ENCODE data around the gene LCMT1. TPM values are rescaled to one million over a fixed set of nuclear protein-coding genes. Genes with fewer than 3 reads are reported as not detected.
"Not testable (repeated sequence)": the region's sequence is repeated elsewhere in the genome, so short reads cannot be mapped to it uniquely, and the experiment has no call there.

Gene LCMT1
- total RNA-seq, 1 experiment from 2014 or later = 46.8 TPM

DNA sequence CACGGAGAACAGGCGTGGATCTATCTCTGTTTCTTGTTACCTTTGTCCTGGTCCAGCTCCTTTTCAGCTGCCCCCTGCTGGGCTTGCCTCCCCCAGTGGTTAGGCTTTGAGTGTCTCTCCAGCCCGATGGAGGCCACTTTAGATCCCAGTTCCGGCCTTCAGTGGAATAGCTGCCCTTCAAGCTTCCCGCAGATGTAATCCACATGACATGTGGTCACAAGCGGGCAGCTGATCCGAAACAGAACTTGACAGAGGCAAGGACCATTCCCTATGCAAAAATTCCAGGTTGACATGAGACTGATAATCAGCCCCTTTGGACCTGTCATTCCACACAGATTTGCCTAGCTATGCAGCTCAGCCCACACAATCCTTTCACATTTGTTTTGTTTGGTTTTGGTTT, 64.6 kb downstream of the LCMT1 start:
- intact Hi-C loops (cut with micrococcal nuclease; ENCODE audit: unreplicated experiment) = no loop called here
- Mint-ChIP-seq H3K36me3 (ENCODE audit: insufficient read depth, unreplicated experiment) (peaks cover 17% of the 10 kb centered on the region), H3K4me1 (ENCODE audit: low read depth, unreplicated experiment) (no peaks in the 10 kb centered on the region), H3K9me3 (ENCODE audit: low read depth, unreplicated experiment) (no peaks in the 10 kb centered on the region), H3K27me3 (ENCODE audit: unreplicated experiment) (no peaks in the 10 kb centered on the region), H3K4me3 (ENCODE audit: low read depth, unreplicated experiment) (no peak overlapping the region), H3K27ac (ENCODE audit: unreplicated experiment) (no peak overlapping the region)
- no TSS peak for BruUV-seq (replicated peaks)
- no peak for TF ChIP-seq CTCF (IDR thresholded peaks at IDR 0.05; ENCODE audit: unreplicated experiment)
- CTCF ChIA-PET = no interaction called here
- DNase-seq = peak; percentile 13

- TF ChIP-seq CTCF (IDR thresholded peaks at IDR 0.05; ENCODE audit: unreplicated experiment) = no peak
- intact Hi-C loops (cut with micrococcal nuclease; ENCODE audit: unreplicated experiment) = no loop called here
- no peaks in the 10 kb centered on the region for H3K4me1 Mint-ChIP-seq (ENCODE audit: low read depth, unreplicated experiment)
- no peaks in the 10 kb centered on the region for H3K9me3 Mint-ChIP-seq (ENCODE audit: low read depth, unreplicated experiment)
- H3K4me3 Mint-ChIP-seq (ENCODE audit: low read depth, unreplicated experiment) = no peak overlapping the region
- CTCF ChIA-PET = no interaction called here
- DNase-seq = no peak
- no peak overlapping the region for H3K27ac Mint-ChIP-seq (ENCODE audit: unreplicated experiment)
- peaks cover 11% of the 10 kb centered on the region for H3K36me3 Mint-ChIP-seq (ENCODE audit: insufficient read depth, unreplicated experiment)
- BruUV-seq (replicated peaks) = no TSS peak
- H3K27me3 Mint-ChIP-seq (ENCODE audit: unreplicated experiment) = no peaks in the 10 kb centered on the region
Measured at GRCh38 chr16:25177512-25177830, 65.9 kb downstream of the LCMT1 start.

DNA sequence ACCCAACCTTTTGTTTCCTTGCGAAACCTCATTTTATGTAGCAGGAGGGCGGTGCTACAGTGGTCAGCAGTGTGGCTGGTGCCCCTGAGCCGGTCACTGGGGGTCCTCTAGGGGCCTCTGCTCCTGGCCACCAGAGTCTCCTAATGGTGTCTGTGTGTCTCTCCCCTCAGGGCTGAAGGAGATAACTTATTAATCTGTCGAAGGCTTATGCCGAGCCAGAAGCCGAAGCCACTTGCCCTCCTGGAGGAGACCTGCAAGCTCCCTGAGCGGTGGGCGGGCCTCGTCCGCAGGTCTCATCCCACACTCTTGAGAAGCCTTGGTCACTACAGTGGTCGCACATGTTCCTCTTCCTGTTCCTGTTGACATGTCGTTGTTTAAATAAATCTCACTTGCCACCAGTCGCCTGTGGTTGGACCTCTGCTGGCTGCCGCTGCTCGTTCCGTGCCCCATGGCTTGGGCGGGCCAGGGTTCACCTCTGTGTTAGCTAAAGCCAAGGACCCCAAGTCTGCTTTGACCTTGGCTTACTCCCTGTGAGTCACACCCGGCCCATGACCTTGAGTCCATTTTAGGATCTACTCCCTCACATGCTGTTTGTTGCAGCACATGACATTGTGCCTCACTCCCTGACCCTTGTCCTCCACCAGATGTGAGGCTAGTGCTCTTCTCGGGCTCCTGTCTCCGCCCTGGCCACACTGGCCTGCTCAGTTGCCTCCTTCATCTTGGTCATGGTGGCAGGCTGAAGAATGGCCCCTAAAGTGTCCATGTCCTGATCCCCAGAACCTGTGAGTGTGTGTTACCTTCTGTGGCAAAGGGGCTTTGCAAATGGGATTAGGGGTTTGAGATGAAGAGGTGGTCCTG, 66.5 kb downstream of the LCMT1 start:
- CTCF ChIA-PET = no interaction called here
- Mint-ChIP-seq H3K36me3 (ENCODE audit: insufficient read depth, unreplicated experiment) (peaks cover 8% of the 10 kb centered on the region), H3K9me3 (ENCODE audit: low read depth, unreplicated experiment) (no peaks in the 10 kb centered on the region), H3K27ac (ENCODE audit: unreplicated experiment) (no peak overlapping the region), H3K4me3 (ENCODE audit: low read depth, unreplicated experiment) (no peak overlapping the region), H3K27me3 (ENCODE audit: unreplicated experiment) (no peaks in the 10 kb centered on the region), H3K4me1 (ENCODE audit: low read depth, unreplicated experiment) (no peaks in the 10 kb centered on the region)
- no TSS peak for BruUV-seq (replicated peaks)
- intact Hi-C loops (cut with micrococcal nuclease; ENCODE audit: unreplicated experiment) = no loop called here
- no peak for TF ChIP-seq CTCF (IDR thresholded peaks at IDR 0.05; ENCODE audit: unreplicated experiment)
- no peak for DNase-seq

GRCh38 chr16:25181236-25181635, 69.7 kb downstream of the LCMT1 start:
- CTCF ChIA-PET; H3K27ac Mint-ChIP-seq (ENCODE audit: unreplicated experiment); H3K4me3 Mint-ChIP-seq (ENCODE audit: low read depth, unreplicated experiment); intact Hi-C loops (cut with micrococcal nuclease; ENCODE audit: unreplicated experiment); H3K27me3 Mint-ChIP-seq (ENCODE audit: unreplicated experiment); DNase-seq; H3K36me3 Mint-ChIP-seq (ENCODE audit: insufficient read depth, unreplicated experiment); H3K4me1 Mint-ChIP-seq (ENCODE audit: low read depth, unreplicated experiment); H3K9me3 Mint-ChIP-seq (ENCODE audit: low read depth, unreplicated experiment): not testable (repeated sequence)
- TSS peak; percentile 13 for BruUV-seq (replicated peaks)

- TF ChIP-seq CTCF (IDR thresholded peaks at IDR 0.05; ENCODE audit: unreplicated experiment) = no peak
- H3K36me3 Mint-ChIP-seq (ENCODE audit: insufficient read depth, unreplicated experiment) = no peaks in the 10 kb centered on the region
- no peaks in the 10 kb centered on the region for H3K27me3 Mint-ChIP-seq (ENCODE audit: unreplicated experiment)
- intact Hi-C loops (cut with micrococcal nuclease; ENCODE audit: unreplicated experiment) = no loop called here
- no peaks in the 10 kb centered on the region for H3K4me1 Mint-ChIP-seq (ENCODE audit: low read depth, unreplicated experiment)
- H3K4me3 Mint-ChIP-seq (ENCODE audit: low read depth, unreplicated experiment) = no peak overlapping the region
- CTCF ChIA-PET = no interaction called here
- H3K27ac Mint-ChIP-seq (ENCODE audit: unreplicated experiment) = no peak overlapping the region
- DNase-seq = no peak
- no TSS peak for BruUV-seq (replicated peaks)
- no peaks in the 10 kb centered on the region for H3K9me3 Mint-ChIP-seq (ENCODE audit: low read depth, unreplicated experiment)
Measured at GRCh38 chr16:25184771-25185170, 73.2 kb downstream of the LCMT1 start.

Measured in Calu3 (cell line).